GM19025 (cell line): ENCODE results near the gene MUC5AC.
"Not testable (repeated sequence)": the region's sequence is repeated elsewhere in the genome, so short reads cannot be mapped to it uniquely, and the experiment has no call there.

Experiments
- ATAC-seq: cut with Tn5 transposase; IDR thresholded peaks from one replicate; pipeline ENCODE4 v1.9.1; 2021; ENCODE audit warnings: mild to moderate bottlenecking, low read depth, moderate library complexity; ENCODE audit not compliant: unreplicated experiment

Gene MUC5AC

DNA sequence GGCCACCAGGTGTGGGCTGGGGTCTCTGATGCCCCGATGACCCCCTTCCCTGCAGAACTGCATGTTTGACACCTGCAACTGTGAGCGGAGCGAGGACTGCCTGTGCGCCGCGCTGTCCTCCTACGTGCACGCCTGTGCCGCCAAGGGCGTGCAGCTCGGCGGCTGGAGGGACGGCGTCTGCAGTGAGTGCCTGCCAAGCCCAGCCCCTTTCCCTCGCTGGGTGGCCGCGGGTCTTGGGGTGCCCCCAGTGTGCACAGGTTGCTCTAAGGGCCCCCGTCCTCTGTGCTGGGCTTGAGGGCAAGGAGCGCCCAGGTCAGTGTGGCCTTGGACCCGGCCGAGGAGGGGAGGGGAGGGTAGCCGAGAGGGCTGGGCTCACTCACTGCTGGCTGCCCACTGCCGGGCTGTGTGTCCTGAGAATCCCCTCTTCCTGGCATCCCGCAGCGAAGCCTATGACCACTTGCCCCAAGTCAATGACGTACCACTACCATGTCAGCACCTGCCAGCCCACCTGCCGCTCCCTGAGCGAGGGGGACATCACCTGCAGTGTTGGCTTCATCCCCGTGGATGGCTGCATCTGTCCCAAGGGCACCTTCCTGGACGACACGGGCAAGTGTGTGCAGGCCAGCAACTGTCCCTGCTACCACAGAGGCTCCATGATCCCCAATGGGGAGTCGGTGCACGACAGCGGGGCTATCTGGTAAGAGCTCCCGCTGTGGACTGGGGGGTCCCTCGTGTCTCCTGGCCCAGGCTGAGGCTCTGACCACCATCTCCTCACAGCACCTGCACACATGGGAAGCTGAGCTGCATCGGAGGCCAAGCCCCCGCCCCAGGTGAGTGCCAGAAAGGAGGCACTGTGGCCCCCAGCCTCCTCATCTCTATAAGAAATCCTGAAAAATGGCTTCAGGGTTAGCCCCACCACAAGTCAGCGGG, 17.0 kb downstream of the MUC5AC start:
- no peak for ATAC-seq

DNA sequence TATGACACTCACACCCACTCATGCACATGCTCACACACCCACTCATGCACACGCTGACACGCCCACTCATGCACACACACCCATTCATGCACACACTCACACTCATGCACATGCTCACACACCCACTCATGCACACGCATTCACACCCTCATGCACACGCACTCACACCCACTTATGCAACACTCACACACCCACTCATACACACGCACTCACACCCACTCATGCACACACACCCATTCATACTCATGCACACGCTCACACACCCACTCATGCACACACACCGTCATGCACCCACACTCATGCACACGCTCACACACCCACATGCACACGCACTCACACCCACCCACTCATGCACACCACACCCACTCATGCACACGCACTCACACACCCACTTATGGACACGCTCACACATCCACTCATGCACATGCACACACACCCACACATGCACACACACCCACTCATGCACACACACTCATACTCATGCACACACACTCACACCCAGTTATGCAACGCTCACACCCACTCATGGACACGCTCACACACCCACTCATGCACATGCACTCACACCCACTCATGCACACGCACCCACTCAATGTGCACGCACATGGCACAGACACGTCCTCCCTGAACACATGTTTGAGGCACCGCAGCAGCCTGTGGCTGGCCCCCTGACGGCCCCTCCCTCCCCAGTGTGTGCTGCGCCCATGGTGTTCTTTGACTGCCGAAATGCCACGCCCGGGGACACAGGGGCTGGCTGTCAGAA, 17.9 kb downstream of the MUC5AC start:
- no peak for ATAC-seq

DNA sequence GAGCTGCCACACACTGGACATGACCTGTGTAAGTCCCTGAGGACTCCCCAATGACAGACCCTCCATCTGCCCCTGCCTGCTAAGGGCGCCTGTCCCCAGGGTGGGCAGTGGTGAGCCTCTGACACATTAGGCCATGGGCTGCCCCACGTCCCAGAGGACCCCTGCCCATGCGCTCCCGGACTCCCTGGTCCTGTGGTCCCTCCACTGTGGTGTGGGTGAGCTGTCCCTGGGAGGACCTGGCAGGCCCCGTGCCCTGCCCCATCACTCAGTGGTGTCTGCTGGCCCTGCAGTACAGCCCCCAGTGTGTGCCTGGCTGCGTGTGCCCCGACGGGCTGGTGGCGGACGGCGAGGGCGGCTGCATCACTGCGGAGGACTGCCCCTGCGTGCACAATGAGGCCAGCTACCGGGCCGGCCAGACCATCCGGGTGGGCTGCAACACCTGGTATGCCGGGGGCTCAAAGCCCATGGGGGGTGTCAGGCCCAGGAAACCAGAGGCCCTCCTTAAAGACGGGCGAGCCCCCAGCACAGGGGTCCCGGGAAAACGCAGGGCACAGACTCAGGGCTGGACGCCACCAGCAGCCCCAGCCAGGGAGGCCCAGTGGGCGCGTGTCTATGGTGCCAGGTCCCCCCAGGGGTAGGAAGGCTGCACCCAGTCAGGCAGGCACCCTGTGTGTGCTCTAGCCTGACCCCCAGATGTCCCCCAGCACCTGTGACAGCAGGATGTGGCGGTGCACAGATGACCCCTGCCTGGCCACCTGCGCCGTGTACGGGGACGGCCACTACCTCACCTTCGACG, 18.7 kb downstream of the MUC5AC start:
- no peak for ATAC-seq

DNA sequence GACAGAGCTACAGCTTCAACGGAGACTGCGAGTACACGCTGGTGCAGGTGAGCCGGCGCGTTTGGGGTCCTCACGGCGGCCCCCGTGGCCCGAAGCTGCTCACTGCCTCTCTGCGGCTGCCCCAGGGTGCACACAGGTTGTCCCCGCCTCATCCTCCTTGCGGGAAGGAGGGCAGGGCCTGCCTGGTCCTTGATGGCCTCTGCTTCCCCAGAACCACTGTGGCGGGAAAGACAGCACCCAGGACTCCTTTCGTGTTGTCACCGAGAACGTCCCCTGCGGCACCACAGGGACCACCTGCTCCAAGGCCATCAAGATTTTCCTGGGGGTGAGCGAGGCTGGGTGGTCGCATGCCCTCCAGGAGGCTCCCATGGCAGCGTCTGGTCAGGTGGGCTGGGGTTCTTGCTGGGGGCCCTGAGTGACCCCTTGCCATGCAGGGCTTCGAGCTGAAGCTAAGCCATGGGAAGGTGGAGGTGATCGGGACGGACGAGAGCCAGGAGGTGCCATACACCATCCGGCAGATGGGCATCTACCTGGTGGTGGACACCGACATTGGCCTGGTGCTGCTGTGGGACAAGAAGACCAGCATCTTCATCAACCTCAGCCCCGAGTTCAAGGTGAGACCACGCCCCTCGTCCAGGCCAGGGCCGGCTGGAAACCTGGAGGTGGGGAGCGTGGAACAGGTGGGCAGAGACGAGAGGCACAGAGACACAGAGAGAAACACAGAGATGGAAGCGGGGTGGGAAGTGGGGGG, 19.4 kb downstream of the MUC5AC start:
- ATAC-seq = no peak

DNA sequence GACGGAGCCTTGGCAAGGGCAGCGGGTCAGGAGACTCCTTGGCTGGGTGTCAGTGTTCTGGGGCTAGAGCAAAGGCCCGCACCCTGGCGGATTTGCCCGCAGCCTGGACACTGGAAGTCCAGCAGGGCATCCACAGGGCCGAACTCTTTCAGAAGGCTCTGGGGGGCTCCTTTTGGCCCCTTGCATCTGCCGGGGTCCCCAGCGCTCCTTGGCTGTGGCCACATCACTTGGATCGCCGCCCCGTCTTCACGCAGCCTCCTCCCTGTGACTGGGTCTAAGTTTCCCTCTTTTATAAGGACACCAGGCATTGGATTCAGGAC, 20.0 kb downstream of the MUC5AC start:
- ATAC-seq = no peak

DNA sequence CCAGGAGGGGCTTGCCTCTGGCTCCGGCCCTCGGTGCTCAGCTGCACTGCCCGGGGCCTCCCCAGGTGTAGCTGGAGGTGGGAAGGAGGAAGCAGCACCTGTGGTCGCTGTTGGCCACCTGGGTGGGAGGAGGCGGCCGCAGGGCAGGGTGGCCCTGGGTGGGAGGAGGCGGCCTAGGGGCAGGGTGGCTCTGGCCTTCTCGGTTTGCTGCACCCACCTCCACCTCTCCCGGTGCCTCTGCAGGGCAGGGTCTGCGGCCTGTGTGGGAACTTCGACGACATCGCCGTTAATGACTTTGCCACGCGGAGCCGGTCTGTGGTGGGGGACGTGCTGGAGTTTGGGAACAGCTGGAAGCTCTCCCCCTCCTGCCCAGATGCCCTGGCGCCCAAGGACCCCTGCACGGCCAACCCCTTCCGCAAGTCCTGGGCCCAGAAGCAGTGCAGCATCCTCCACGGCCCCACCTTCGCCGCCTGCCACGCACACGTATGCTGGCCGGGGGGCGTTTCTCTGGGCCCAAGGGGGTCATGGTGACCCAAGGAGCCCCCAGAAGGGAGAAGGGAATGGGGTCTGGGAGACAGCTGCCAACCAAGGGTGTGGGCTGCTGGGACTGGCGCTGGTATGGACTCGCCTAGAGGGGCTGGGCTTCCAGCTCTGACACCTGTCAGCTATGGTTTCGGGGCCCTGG, 20.6 kb downstream of the MUC5AC start:
- ATAC-seq = no peak

DNA sequence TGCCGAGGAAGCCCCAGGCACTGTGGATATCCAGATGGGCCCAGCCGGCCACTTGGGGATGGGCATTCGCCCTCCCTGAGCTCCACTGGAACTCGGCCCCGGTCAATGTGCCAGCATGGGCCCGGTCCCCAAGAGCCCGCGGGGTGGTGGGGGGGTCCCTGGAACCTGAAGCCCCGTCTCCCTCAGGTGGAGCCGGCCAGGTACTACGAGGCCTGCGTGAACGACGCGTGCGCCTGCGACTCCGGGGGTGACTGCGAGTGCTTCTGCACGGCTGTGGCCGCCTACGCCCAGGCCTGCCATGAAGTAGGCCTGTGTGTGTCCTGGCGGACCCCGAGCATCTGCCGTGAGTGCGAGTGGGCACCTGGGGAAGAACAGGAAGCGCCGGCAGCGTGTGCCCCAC, 21.2 kb downstream of the MUC5AC start:
- no peak for ATAC-seq

DNA sequence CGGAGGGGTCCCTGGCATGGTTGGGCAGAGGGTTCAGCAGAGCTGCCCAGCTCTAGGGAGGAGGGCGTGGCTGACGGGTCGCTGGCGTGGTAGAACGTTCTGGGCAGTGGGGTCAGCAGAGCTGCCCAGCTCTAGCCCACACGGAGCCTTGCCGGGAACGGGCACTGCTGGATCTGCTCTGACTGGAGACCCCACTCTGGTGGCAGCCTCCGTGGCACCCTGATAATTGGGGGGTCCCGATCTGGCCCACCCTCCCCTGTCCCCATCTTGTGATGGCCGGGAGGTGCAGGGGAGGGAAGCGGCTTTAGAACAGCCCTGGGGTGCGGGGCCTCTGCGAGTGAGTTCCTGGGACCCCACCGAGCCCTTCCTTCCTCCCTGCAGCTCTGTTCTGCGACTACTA, 21.9 kb downstream of the MUC5AC start:
- ATAC-seq = no peak

DNA sequence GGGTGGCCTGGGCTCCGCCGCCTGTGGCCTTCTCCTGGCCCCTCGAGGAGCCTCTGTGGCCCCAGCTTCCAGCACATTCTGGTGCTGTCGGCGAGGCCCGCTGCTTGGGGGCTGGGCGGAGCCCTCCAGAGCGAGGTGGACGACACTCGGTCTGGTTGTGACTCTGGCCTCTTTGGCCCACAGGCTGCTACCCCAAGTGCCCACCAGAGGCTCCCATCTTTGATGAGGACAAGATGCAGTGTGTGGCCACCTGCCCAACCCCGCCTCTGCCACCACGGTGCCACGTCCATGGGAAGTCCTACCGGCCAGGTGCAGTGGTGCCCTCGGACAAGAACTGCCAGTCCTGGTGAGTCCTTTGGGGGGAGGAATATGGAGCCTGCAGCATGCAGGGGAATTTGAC, 22.4 kb downstream of the MUC5AC start:
- ATAC-seq = no peak

DNA sequence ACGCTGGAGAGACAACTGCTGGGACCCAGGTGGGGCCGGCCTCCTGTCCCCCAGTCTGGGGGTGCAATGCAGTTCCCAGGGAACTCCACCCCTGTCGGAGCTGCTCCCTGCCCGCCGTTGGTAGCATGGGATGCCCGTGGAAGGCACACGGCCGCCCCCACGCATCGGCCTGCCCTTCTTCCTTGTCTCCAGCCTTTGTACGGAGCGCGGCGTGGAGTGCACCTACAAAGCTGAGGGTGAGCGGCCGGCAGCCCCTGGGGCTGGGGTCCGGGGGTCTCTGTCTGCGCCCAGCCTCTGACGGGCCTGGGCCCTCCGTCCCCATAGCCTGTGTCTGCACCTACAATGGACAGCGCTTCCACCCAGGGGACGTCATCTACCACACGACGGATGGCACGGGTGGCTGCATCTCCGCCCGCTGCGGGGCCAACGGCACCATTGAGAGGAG, 23.2 kb downstream of the MUC5AC start:
- no peak for ATAC-seq

DNA sequence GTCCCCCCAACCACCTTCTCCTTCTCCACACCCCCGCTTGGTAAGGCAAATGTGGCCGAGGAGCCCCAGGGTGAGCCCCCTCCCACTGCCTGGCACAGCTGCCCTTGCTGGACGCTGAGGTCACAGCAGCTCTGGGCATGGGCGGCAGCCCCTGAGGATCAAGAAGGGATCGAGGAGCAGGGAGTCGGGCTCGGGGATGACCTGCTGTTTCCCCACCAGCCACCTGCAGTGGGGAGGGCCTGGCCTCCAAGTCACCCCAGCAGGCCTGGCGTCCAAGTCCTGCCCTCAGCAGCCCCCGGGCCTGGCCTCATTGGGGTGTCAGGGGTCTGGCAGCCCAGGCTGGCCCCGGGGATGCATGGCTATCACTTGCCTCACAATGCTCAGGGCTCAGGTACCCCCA, 23.7 kb downstream of the MUC5AC start:
- ATAC-seq = no peak

DNA sequence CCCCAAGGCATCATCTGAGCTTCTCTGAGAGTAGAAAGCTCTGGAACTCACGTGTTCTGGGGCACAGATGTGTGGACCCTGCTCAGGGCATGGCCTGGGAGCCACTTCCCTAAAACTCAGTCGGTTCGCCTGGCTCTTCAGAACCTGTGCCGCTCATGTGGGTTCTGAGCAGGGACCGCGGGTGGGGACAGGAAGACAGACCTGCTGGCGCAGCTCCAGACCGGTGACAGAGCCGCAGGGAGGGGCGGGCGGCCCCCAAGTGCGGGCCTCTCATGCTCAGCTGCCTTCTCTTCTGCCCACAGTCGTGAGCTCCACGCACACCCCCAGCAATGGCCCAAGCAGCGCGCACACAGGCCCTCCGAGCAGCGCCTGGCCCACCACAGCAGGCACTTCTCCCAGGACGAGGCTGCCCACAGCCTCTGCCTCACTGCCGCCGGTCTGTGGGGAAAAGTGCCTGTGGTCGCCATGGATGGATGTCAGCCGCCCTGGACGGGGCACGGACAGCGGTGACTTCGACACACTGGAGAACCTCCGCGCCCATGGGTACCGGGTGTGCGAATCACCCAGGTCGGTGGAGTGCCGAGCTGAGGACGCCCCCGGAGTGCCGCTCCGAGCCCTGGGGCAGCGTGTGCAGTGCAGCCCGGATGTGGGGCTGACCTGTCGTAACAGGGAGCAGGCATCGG, 24.2 kb downstream of the MUC5AC start:
- ATAC-seq = no peak

DNA sequence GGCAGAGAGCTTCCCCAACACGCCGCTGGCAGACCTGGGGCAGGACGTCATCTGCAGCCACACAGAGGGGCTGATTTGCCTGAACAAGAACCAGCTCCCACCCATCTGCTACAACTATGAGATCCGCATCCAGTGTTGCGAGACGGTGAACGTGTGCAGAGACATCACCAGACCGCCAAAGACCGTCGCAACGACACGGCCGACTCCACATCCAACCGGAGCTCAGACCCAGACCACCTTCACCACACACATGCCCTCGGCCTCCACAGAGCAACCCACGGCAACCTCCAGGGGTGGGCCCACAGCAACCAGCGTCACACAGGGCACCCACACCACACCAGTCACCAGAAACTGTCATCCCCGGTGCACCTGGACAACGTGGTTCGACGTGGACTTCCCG, 26.4 kb downstream of the MUC5AC start:
- not testable (repeated sequence) for ATAC-seq

DNA sequence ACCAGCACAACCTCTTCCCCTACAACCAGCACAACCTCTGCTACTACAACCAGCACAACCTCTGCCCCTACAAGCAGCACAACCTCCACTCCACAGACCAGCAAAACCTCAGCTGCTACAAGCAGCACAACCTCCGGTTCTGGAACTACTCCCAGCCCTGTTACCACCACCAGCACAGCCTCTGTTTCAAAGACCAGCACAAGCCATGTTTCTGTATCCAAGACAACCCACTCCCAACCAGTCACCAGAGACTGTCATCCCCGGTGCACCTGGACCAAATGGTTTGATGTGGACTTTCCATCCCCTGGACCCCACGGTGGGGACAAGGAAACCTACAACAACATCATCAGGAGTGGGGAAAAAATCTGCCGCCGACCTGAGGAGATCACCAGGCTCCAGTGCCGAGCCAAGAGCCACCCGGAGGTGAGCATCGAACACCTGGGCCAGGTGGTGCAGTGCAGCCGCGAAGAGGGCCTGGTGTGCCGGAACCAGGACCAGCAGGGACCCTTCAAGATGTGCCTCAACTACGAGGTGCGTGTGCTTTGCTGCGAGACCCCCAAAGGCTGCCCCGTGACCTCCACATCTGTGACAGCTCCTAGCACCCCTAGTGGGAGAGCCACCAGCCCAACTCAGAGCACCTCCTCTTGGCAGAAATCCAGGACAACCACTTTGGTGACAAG, 30.8 kb downstream of the MUC5AC start:
- ATAC-seq = not testable (repeated sequence)

DNA sequence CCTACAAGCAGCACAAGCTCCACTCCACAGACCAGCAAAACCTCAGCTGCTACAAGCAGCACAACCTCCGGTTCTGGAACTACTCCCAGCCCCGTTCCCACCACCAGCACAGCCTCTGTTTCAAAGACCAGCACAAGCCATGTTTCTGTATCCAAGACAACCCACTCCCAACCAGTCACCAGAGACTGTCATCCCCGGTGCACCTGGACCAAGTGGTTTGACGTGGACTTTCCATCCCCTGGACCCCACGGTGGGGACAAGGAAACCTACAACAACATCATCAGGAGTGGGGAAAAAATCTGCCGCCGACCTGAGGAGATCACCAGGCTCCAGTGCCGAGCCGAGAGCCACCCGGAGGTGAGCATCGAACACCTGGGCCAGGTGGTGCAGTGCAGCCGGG, 32.1 kb downstream of the MUC5AC start:
- ATAC-seq = not testable (repeated sequence)

DNA sequence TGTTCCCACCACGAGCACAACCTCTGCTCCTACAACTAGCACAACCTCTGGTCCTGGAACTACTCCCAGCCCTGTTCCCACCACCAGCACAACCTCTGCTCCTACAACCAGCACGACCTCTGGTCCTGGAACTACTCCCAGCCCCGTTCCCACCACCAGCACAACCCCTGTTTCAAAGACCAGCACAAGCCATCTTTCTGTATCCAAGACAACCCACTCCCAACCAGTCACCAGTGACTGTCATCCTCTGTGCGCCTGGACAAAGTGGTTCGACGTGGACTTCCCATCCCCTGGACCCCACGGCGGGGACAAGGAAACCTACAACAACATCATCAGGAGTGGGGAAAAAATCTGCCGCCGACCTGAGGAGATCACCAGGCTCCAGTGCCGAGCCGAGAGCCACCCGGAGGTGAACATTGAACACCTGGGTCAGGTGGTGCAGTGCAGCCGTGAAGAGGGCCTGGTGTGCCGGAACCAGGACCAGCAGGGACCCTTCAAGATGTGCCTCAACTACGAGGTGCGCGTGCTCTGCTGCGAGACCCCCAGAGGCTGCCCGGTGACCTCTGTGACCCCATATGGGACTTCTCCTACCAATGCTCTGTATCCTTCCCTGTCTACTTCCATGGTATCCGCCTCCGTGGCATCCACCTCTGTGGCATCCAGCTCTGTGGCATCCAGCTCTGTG, 34.2 kb downstream of the MUC5AC start:
- ATAC-seq = not testable (repeated sequence)

DNA sequence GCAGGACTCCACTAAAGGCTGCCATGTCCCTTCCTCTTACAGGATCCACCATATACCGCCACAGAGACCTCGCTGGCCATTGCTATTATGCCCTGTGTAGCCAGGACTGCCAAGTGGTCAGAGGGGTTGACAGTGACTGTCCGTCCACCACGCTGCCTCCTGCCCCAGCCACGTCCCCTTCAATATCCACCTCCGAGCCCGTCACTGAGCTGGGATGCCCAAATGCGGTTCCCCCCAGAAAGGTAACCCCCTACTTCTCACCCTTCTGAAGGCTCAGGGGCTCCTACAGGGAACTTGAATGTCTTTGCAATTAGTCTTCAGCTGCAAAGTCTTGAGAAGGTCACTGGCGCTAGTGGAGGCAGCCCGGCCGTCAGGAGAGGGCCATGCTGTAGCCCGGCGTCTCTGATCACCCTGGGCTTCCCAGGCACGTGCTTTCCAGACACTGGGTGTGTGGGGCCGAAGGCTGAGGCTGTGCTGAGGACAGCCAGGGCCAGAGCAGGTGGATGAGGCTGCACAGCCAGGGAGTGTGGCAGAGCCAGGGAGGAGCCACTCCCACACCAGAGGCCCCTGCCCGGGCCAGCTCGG, 35.1 kb downstream of the MUC5AC start:
- no peak for ATAC-seq
